SK-N-SH treated with all-trans-retinoic acid at 6 μM for 48 hours (cell line): ENCODE data around the gene IER2.

Experiments
- ATAC-seq: fragments of 200-7000 bp; cut with Tn5 transposase; 3 replicates; pipeline ENCODE4 v1.9.1; 2020; ENCODE audit warnings: mild to moderate bottlenecking, moderate library complexity
- ARNTL ChIP-seq: fragments of 450-650 bp; formaldehyde crosslinking; IDR thresholded peaks from 2 replicates; pipeline ENCODE4 v1.5.0; 2020; ENCODE audit warnings: low read depth, mild to moderate bottlenecking, moderate library complexity, borderline replicate concordance
- BACH2 ChIP-seq: fragments of 250-450 bp; sonication (Bioruptor Pico); IDR thresholded peaks from 2 replicates; pipeline ENCODE4 v1.9.0; 2021; ENCODE audit warnings: mild to moderate bottlenecking, borderline replicate concordance
- ESRRG ChIP-seq: fragments of 250-450 bp; sonication (Bioruptor Pico); IDR thresholded peaks from 2 replicates; pipeline ENCODE4 v1.6.1; 2021; ENCODE audit warnings: mild to moderate bottlenecking
- OSR1 ChIP-seq: fragments of 250-450 bp; sonication (Bioruptor Pico); IDR thresholded peaks from 2 replicates; pipeline ENCODE4 v1.8.0; 2022; ENCODE audit warnings: moderate library complexity, mild to moderate bottlenecking, inconsistent platforms
- SNAI2 ChIP-seq: fragments of 250-450 bp; sonication (Bioruptor Pico); IDR thresholded peaks from 2 replicates; pipeline ENCODE4 v1.5.0; 2020; ENCODE audit warnings: mild to moderate bottlenecking, moderate library complexity
- TCF4 ChIP-seq: fragments of 250-450 bp; sonication (Bioruptor Pico); IDR thresholded peaks from 2 replicates; pipeline ENCODE4 v1.8.0; 2021; ENCODE audit warnings: mild to moderate bottlenecking, moderate library complexity, borderline replicate concordance
- TOX ChIP-seq: fragments of 250-450 bp; sonication (Bioruptor Pico); IDR thresholded peaks from 2 replicates; pipeline ENCODE4 v1.8.0; 2021; ENCODE audit warnings: mild to moderate bottlenecking, moderate library complexity, borderline replicate concordance
- ZC3H10 ChIP-seq: fragments of 250-450 bp; sonication (Bioruptor Pico); IDR thresholded peaks from 2 replicates; pipeline ENCODE4 v1.5.1; 2021; ENCODE audit warnings: mild to moderate bottlenecking, moderate library complexity
- ZFP3 ChIP-seq: fragments of 250-450 bp; sonication (Bioruptor Pico); IDR thresholded peaks from 2 replicates; pipeline ENCODE4 v1.5.0; 2020; ENCODE audit warnings: mild to moderate bottlenecking, moderate library complexity
- ZNF565 ChIP-seq: fragments of 450-650 bp; formaldehyde crosslinking; conservative IDR thresholded peaks from 2 replicates; pipeline ENCODE4 v1.5.0; 2020; ENCODE audit warnings: low read depth, mild to moderate bottlenecking, moderate library complexity
- ZNF70 ChIP-seq: fragments of 450-650 bp; formaldehyde crosslinking; IDR thresholded peaks from 2 replicates; pipeline ENCODE4 v1.5.0; 2020; ENCODE audit warnings: mild to moderate bottlenecking, moderate library complexity
- ZNF8 ChIP-seq: fragments of 450-650 bp; formaldehyde crosslinking; IDR thresholded peaks from 2 replicates; pipeline ENCODE4 v1.5.0; 2020; ENCODE audit warnings: mild to moderate bottlenecking, moderate library complexity
- TF ChIP-seq, protein P1 (sequence below): fragments of 250-450 bp; sonication (Bioruptor Pico); IDR thresholded peaks from 2 replicates; pipeline ENCODE4 v1.5.0; 2020; ENCODE audit warnings: mild to moderate bottlenecking, moderate library complexity
- TF ChIP-seq, protein P2 (sequence below): fragments of 250-450 bp; sonication (Bioruptor Pico); IDR thresholded peaks from 2 replicates; pipeline ENCODE4 v1.8.0; 2021; ENCODE audit warnings: low read depth, mild to moderate bottlenecking, moderate library complexity, borderline replicate concordance
- TF ChIP-seq, protein P3 (sequence below): fragments of 250-450 bp; sonication (Bioruptor Pico); IDR thresholded peaks from 2 replicates; pipeline ENCODE4 v1.8.0; 2020; ENCODE audit warnings: mild to moderate bottlenecking, moderate library complexity, borderline replicate concordance
- TF ChIP-seq, protein P4 (sequence below): fragments of 250-450 bp; sonication (Bioruptor Pico); IDR thresholded peaks from 2 replicates; pipeline ENCODE4 v1.5.1; 2021; ENCODE audit warnings: mild to moderate bottlenecking, moderate library complexity
- TF ChIP-seq, protein P5 (sequence below): fragments of 250-450 bp; sonication (Bioruptor Pico); IDR thresholded peaks from 2 replicates; pipeline ENCODE4 v1.5.1; 2020; ENCODE audit warnings: low read depth, mild to moderate bottlenecking, moderate library complexity

IER2 gene

DNA sequence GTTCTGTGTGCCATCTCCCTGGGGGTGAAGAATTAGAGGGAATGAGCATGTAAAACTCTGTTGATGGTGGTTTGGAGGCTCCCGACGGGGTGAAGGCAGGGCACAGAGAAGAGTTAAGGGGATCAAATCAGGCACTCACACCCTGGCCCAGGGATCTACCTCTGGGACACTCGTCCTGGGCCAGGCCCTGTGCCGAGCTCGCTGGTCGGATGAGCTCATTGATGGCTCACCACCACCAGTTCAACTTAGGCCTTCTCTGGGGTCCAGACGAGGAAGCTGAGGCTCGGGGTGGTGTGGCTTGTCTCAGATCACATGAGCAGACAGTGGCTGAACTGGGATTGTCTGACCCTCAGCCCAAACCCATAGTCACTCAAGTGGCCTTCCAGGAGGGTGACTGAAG lies 30.6 kb upstream of the IER2 start (continued):
- TF ChIP-seq, protein P1, sequence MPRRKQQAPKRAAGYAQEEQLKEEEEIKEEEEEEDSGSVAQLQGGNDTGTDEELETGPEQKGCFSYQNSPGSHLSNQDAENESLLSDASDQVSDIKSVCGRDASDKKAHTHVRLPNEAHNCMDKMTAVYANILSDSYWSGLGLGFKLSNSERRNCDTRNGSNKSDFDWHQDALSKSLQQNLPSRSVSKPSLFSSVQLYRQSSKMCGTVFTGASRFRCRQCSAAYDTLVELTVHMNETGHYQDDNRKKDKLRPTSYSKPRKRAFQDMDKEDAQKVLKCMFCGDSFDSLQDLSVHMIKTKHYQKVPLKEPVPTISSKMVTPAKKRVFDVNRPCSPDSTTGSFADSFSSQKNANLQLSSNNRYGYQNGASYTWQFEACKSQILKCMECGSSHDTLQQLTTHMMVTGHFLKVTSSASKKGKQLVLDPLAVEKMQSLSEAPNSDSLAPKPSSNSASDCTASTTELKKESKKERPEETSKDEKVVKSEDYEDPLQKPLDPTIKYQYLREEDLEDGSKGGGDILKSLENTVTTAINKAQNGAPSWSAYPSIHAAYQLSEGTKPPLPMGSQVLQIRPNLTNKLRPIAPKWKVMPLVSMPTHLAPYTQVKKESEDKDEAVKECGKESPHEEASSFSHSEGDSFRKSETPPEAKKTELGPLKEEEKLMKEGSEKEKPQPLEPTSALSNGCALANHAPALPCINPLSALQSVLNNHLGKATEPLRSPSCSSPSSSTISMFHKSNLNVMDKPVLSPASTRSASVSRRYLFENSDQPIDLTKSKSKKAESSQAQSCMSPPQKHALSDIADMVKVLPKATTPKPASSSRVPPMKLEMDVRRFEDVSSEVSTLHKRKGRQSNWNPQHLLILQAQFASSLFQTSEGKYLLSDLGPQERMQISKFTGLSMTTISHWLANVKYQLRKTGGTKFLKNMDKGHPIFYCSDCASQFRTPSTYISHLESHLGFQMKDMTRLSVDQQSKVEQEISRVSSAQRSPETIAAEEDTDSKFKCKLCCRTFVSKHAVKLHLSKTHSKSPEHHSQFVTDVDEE: no peak
- TF ChIP-seq ARNTL (no peak), ZNF8 (CRISPR knock-in tag) (no peak)
- TF ChIP-seq, all 23 proteins: peak for 0

DNA sequence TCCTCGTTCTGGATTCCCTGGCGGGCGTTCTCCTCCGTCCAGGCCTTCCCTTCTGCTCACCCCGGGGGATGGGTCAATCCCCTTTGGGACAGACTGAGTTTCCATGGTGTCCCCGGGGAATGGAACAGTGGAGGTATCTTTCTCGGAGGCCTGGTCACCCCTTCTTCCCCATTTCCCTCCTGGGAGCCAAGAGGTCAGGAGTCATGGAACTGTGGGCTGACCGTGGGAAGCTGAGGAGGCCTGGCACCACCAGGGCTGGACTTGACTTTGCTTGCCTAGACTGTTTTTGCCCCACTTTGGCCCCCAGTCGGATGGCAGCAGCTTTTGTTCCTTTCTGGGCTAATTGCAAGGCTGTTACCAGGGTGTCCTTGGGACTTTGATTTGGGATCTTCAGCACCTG lies 30.2 kb upstream of the IER2 start:
- no peak for ATAC-seq
- no peak for TF ChIP-seq SNAI2 (CRISPR knock-in tag)

DNA sequence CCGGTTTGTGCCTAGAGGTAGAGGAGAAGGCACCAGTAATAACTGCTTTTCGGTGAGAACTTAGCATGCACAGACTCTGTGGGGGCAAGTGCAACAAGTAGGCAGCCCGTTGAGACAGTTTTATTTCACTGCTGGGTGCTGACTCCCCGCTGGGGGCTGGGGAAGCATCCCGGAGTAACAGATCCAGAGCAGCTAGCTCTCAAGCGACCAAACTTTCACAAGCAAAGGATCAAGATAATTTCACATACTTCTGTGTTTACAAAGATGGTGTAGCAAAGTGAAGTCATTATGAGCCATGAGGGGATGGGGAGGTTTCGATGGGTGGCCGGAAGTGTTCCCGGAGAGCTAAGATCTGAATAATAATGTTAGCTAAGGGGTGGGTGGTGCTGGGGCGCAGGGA lies 29.4 kb upstream of the IER2 start:
- no peak for ATAC-seq
- TF ChIP-seq OSR1 (no peak), SNAI2 (CRISPR knock-in tag) (no peak), TCF4 (CRISPR knock-in tag) (no peak)
- TF ChIP-seq, protein P2, sequence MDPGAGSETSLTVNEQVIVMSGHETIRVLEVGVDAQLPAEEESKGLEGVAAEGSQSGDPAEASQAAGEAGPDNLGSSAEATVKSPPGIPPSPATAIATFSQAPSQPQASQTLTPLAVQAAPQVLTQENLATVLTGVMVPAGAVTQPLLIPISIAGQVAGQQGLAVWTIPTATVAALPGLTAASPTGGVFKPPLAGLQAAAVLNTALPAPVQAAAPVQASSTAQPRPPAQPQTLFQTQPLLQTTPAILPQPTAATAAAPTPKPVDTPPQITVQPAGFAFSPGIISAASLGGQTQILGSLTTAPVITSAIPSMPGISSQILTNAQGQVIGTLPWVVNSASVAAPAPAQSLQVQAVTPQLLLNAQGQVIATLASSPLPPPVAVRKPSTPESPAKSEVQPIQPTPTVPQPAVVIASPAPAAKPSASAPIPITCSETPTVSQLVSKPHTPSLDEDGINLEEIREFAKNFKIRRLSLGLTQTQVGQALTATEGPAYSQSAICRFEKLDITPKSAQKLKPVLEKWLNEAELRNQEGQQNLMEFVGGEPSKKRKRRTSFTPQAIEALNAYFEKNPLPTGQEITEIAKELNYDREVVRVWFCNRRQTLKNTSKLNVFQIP: no peak
- TF ChIP-seq, protein P3, sequence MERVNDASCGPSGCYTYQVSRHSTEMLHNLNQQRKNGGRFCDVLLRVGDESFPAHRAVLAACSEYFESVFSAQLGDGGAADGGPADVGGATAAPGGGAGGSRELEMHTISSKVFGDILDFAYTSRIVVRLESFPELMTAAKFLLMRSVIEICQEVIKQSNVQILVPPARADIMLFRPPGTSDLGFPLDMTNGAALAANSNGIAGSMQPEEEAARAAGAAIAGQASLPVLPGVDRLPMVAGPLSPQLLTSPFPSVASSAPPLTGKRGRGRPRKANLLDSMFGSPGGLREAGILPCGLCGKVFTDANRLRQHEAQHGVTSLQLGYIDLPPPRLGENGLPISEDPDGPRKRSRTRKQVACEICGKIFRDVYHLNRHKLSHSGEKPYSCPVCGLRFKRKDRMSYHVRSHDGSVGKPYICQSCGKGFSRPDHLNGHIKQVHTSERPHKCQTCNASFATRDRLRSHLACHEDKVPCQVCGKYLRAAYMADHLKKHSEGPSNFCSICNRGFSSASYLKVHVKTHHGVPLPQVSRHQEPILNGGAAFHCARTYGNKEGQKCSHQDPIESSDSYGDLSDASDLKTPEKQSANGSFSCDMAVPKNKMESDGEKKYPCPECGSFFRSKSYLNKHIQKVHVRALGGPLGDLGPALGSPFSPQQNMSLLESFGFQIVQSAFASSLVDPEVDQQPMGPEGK (CRISPR knock-in tag): no peak
- TF ChIP-seq, protein P4, sequence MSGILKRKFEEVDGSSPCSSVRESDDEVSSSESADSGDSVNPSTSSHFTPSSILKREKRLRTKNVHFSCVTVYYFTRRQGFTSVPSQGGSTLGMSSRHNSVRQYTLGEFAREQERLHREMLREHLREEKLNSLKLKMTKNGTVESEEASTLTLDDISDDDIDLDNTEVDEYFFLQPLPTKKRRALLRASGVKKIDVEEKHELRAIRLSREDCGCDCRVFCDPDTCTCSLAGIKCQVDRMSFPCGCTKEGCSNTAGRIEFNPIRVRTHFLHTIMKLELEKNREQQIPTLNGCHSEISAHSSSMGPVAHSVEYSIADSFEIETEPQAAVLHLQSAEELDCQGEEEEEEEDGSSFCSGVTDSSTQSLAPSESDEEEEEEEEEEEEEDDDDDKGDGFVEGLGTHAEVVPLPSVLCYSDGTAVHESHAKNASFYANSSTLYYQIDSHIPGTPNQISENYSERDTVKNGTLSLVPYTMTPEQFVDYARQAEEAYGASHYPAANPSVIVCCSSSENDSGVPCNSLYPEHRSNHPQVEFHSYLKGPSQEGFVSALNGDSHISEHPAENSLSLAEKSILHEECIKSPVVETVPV: no peak
- TF ChIP-seq, protein P5, sequence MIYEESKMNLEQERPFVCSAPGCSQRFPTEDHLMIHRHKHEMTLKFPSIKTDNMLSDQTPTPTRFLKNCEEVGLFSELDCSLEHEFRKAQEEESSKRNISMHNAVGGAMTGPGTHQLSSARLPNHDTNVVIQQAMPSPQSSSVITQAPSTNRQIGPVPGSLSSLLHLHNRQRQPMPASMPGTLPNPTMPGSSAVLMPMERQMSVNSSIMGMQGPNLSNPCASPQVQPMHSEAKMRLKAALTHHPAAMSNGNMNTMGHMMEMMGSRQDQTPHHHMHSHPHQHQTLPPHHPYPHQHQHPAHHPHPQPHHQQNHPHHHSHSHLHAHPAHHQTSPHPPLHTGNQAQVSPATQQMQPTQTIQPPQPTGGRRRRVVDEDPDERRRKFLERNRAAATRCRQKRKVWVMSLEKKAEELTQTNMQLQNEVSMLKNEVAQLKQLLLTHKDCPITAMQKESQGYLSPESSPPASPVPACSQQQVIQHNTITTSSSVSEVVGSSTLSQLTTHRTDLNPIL (CRISPR knock-in tag): no peak

DNA sequence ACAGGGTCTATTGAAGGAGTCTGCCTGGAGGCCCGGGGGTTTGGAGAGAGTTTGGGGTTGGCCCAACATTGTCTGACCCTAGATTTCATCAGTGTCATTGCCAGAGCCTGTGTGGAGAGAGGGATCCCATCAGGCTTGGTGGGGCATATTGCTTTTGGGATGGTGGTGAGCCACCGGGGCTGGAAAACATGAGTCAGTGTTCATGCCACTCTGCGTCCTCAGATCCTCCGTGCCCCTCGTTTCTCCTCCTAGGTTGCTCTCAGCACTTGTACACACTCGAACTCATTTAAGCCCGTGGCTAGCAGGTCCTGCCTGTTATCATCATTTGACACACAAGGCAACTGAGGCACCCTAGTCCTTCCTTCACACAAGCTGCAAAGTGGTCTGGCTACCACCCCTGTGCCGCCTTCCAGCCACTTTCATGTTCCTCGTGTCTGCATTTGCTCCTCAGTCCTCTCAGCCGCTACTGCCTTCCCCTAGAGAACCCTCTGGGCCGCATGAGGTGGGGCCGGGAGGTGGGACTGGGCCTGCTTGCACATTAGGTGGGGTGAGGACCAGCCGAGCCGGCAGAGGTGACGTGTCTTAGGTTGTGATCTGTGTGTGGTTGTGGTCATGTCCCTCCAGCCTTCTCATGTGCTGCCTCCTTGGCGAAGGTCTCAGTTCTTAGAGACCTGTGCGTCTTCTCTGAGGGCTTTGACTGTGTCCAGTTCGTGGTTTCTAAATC lies 28.5 kb upstream of the IER2 start:
- no peak for TF ChIP-seq ZFP3 (CRISPR knock-in tag)
- TF ChIP-seq ZNF565: no peak
- no peak for TF ChIP-seq BACH2
- ATAC-seq: no peak

DNA sequence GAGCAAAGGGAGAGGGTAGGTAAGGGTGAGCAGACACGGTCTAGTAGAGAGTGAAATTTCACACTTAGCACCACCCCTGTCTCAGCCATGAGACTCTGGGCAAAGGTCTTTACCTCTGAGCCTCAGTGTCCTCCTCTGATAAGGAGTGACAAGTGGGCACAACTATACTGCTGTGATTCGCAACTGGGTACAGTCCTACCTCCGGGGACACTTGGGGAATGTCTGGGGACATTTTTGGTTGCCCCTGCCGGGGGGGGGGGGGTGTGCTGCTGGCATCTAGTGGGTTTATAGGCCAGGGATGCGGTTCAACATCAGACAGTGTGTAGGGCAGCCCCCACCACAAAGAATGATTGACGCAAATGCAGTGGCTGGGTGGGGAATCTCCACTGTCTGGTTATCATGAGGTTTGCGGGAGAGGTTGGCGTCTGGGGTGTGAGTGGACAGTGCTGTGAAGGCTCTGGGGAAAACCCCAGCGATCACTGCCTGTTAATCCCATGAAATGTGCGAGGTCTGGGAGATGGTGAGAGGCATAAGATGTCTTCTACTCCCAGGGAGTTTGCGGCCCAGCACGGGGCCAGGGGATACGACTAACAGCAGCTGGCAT lies 27.8 kb upstream of the IER2 start:
- ATAC-seq: no peak
- TF ChIP-seq BACH2 (no peak), ZNF8 (CRISPR knock-in tag) (no peak), TCF4 (CRISPR knock-in tag) (no peak), ZFP3 (CRISPR knock-in tag) (no peak), TOX (CRISPR knock-in tag) (no peak), ZNF565 (no peak), ESRRG (CRISPR knock-in tag) (no peak), ZNF70 (no peak), ZC3H10 (CRISPR knock-in tag) (no peak)
- TF ChIP-seq, protein P2: no peak
